HL-60 (cell line): ENCODE data around the gene LRRN2.

Experiments
- DNase-seq, 2 experiments: peaks; one replicate each; pipeline ENCODE4 v3.0.0-alpha.2; 2010 to 2020; ENCODE audit warnings: low read depth in 1 of 2, low spot score in 1 of 2
- H3K27ac ChIP-seq: fragments of 250-450 bp; sonication (Bioruptor Pico); replicated peaks from 2 replicates; pipeline ENCODE4 v1.5.1; 2020; ENCODE audit warnings: mild to moderate bottlenecking, moderate library complexity
- H3K27me3 ChIP-seq: fragments of 250-450 bp; sonication (Bioruptor Pico); 2 replicates; pipeline ENCODE4 v1.5.1; 2021; ENCODE audit warnings: mild to moderate bottlenecking, moderate library complexity; ENCODE audit not compliant: insufficient read depth, poor library complexity, severe bottlenecking
- H3K4me3 ChIP-seq: replicated peaks from 2 replicates; pipeline ENCODE4 v1.5.1; 2011; ENCODE audit warnings: mild to moderate bottlenecking, control low read depth, low read length; ENCODE audit not compliant: insufficient read depth
- GABPA ChIP-seq: IDR thresholded peaks from 2 replicates; pipeline ENCODE4 v1.6.1; 2012; ENCODE audit warnings: low read depth
- POLR2AphosphoS5 ChIP-seq: IDR thresholded peaks from 2 replicates; pipeline ENCODE4 v1.6.1; 2012; ENCODE audit warnings: low read depth
- SPI1 ChIP-seq: IDR thresholded peaks from 2 replicates; pipeline ENCODE4 v1.6.1; 2012; ENCODE audit warnings: low read depth, mild to moderate bottlenecking, borderline replicate concordance
- TF ChIP-seq, protein P1 (sequence below): IDR thresholded peaks from 2 replicates; pipeline ENCODE4 v1.6.1; 2012; ENCODE audit warnings: low read depth; ENCODE audit not compliant: insufficient replicate concordance
- TF ChIP-seq, protein P2 (sequence below): IDR thresholded peaks from one replicate; pipeline ENCODE4 v1.5.1; 2011; ENCODE audit warnings: low read length, control low read depth, inconsistent platforms; ENCODE audit not compliant: insufficient read depth

The LRRN2 gene

GRCh38 chr1:204645666-204646065 lies 39.9 kb downstream of the LRRN2 start:
- DNase-seq = no peak
- Histone ChIP-seq H3K4me3 (no peak overlapping the region), H3K27ac (no peak overlapping the region), H3K27me3 (no peaks in the 10 kb centered on the region)
- TF ChIP-seq SPI1 = no peak
- TF ChIP-seq POLR2AphosphoS5 = no peak
- TF ChIP-seq, protein P1, sequence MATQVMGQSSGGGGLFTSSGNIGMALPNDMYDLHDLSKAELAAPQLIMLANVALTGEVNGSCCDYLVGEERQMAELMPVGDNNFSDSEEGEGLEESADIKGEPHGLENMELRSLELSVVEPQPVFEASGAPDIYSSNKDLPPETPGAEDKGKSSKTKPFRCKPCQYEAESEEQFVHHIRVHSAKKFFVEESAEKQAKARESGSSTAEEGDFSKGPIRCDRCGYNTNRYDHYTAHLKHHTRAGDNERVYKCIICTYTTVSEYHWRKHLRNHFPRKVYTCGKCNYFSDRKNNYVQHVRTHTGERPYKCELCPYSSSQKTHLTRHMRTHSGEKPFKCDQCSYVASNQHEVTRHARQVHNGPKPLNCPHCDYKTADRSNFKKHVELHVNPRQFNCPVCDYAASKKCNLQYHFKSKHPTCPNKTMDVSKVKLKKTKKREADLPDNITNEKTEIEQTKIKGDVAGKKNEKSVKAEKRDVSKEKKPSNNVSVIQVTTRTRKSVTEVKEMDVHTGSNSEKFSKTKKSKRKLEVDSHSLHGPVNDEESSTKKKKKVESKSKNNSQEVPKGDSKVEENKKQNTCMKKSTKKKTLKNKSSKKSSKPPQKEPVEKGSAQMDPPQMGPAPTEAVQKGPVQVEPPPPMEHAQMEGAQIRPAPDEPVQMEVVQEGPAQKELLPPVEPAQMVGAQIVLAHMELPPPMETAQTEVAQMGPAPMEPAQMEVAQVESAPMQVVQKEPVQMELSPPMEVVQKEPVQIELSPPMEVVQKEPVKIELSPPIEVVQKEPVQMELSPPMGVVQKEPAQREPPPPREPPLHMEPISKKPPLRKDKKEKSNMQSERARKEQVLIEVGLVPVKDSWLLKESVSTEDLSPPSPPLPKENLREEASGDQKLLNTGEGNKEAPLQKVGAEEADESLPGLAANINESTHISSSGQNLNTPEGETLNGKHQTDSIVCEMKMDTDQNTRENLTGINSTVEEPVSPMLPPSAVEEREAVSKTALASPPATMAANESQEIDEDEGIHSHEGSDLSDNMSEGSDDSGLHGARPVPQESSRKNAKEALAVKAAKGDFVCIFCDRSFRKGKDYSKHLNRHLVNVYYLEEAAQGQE = no peak
- TF ChIP-seq GABPA = no peak
- TF ChIP-seq, protein P2, sequence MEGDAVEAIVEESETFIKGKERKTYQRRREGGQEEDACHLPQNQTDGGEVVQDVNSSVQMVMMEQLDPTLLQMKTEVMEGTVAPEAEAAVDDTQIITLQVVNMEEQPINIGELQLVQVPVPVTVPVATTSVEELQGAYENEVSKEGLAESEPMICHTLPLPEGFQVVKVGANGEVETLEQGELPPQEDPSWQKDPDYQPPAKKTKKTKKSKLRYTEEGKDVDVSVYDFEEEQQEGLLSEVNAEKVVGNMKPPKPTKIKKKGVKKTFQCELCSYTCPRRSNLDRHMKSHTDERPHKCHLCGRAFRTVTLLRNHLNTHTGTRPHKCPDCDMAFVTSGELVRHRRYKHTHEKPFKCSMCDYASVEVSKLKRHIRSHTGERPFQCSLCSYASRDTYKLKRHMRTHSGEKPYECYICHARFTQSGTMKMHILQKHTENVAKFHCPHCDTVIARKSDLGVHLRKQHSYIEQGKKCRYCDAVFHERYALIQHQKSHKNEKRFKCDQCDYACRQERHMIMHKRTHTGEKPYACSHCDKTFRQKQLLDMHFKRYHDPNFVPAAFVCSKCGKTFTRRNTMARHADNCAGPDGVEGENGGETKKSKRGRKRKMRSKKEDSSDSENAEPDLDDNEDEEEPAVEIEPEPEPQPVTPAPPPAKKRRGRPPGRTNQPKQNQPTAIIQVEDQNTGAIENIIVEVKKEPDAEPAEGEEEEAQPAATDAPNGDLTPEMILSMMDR = no peak

DNA sequence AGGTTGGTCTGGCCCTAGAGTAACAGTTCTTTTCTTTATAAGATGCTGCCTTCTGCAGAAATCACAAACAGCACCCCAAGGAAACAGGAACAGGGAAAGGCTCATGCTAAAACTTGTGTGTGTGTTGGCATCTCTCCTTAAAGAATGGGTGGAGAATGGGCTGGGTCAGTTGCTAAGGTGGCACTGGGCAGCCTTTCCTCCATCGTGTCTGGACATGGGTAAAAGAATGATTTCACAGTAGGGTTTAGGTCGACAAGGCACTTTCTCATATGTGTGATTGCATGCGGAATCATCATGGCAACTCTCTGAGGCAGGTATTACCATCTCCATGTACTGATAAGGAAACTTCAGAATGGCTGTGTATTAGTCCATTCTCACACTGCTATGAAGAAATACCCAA lies 40.3 kb downstream of the LRRN2 start:
- Histone ChIP-seq H3K4me3 (no peak overlapping the region), H3K27ac (no peak overlapping the region), H3K27me3 (no peaks in the 10 kb centered on the region)
- TF ChIP-seq, protein P2 = no peak
- TF ChIP-seq, protein P1 = no peak
- no peak for TF ChIP-seq POLR2AphosphoS5
- TF ChIP-seq SPI1 = no peak
- TF ChIP-seq GABPA = no peak
- no peak for DNase-seq

DNA sequence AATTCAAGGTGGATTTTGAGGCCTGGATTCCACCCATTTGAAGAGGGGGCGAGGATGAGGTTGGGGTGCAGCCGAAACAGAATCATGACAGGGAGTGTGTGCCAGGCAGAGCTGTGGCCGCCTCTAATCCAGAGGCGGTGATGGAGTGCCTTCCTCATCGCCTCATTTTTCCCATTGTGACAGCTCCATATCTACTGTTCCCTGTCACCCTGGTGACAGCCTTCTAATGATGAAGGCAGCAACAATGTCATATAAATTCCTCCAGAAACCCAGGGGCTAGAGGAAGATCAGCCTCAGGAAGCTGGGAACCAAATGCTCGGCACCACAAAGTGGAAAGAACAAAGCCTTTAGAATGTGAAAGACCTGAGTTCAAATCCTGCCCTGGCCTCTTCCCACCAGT lies 42.0 kb downstream of the LRRN2 start:
- Histone ChIP-seq H3K27me3 (no peaks in the 10 kb centered on the region), H3K4me3 (no peak overlapping the region), H3K27ac (no peak overlapping the region)
- no peak for DNase-seq
- TF ChIP-seq, protein P2 = no peak
- no peak for TF ChIP-seq SPI1
- TF ChIP-seq, protein P1 = no peak
- TF ChIP-seq GABPA = no peak
